Measurements from ENCODE around the gene RAB6B.

Gene RAB6B

GRCh38 chr3:133934996-133935842 is 39.5 kb upstream of the RAB6B start:
- no peak overlapping the region for H3K4me3 ChIP-seq (replicated peaks; ENCODE audit: low read depth, low read length)
- TF ChIP-seq CTCF (IDR thresholded peaks at IDR 0.05; ENCODE audit: low read depth, low read length, missing control alignments): no peak
- DNase-seq (ENCODE audit: extremely low read depth, low read depth): no peak

GRCh38 chr3:133934073-133934970 is 38.6 kb upstream of the RAB6B start:
- TF ChIP-seq CTCF (IDR thresholded peaks at IDR 0.05; ENCODE audit: low read depth, low read length, missing control alignments): no peak
- no peak for DNase-seq (ENCODE audit: extremely low read depth, low read depth)
- H3K4me3 ChIP-seq (replicated peaks; ENCODE audit: low read depth, low read length): no peak overlapping the region

GRCh38 chr3:133933097-133934024 is 37.7 kb upstream of the RAB6B start:
- no peak for TF ChIP-seq CTCF (IDR thresholded peaks at IDR 0.05; ENCODE audit: low read depth, low read length, missing control alignments)
- no peak for DNase-seq (ENCODE audit: extremely low read depth, low read depth)
- no peak overlapping the region for H3K4me3 ChIP-seq (replicated peaks; ENCODE audit: low read depth, low read length)

- DNase-seq (ENCODE audit: extremely low read depth, low read depth): no peak
- H3K4me3 ChIP-seq (replicated peaks; ENCODE audit: low read depth, low read length): no peak overlapping the region
- no peak for TF ChIP-seq CTCF (IDR thresholded peaks at IDR 0.05; ENCODE audit: low read depth, low read length, missing control alignments)
Observed at GRCh38 chr3:133932009-133932408, 36.3 kb upstream of the RAB6B start.

GRCh38 chr3:133931084-133931483 is 35.4 kb upstream of the RAB6B start:
- no peak for TF ChIP-seq CTCF (IDR thresholded peaks at IDR 0.05; ENCODE audit: low read depth, low read length, missing control alignments)
- DNase-seq (ENCODE audit: extremely low read depth, low read depth): no peak
- H3K4me3 ChIP-seq (replicated peaks; ENCODE audit: low read depth, low read length): no peak overlapping the region

GRCh38 chr3:133930341-133930933 is 34.8 kb upstream of the RAB6B start:
- no peak for DNase-seq (ENCODE audit: extremely low read depth, low read depth)
- no peak overlapping the region for H3K4me3 ChIP-seq (replicated peaks; ENCODE audit: low read depth, low read length)
- peak; percentile 70 for TF ChIP-seq CTCF (IDR thresholded peaks at IDR 0.05; ENCODE audit: low read depth, low read length, missing control alignments)

Measured in HFF-Myc (cell line).